H9 (cell line): ENCODE data around the gene ITGA2. TPM values are rescaled to one million over a fixed set of nuclear protein-coding genes. Genes with fewer than 3 reads are reported as not detected.

Source experiments
- DNase-seq: peaks from one replicate; pipeline ENCODE4 v3.0.0-alpha.2; 2017
- H2AFZ ChIP-seq: one replicate; pipeline ENCODE4 v1.6.1; 2013; ENCODE audit warnings: mild to moderate bottlenecking, low read length, control low read depth, moderate library complexity
- H2AK5ac ChIP-seq: 2 replicates; pipeline ENCODE4 v1.6.1; 2013; ENCODE audit warnings: low read length, control low read depth, mixed read lengths; ENCODE audit not compliant: insufficient read length
- H2BK120ac ChIP-seq: one replicate; pipeline ENCODE4 v1.6.1; 2013; ENCODE audit warnings: low read depth, mild to moderate bottlenecking, low read length, control low read depth, inconsistent platforms; ENCODE audit not compliant: poor library complexity, severe bottlenecking
- H2BK12ac ChIP-seq: 2 replicates; pipeline ENCODE4 v1.6.1; 2013; ENCODE audit warnings: low read length, control low read depth, mixed read lengths, low read depth; ENCODE audit not compliant: insufficient read length
- H2BK15ac ChIP-seq: 2 replicates; pipeline ENCODE4 v1.6.1; 2013; ENCODE audit warnings: low read depth, low read length, control low read depth
- H2BK20ac ChIP-seq: one replicate; pipeline ENCODE4 v1.6.1; 2013; ENCODE audit warnings: low read depth, mild to moderate bottlenecking, low read length, control low read depth, inconsistent platforms; ENCODE audit not compliant: poor library complexity, severe bottlenecking
- H2BK5ac ChIP-seq: 2 replicates; pipeline ENCODE4 v1.6.1; 2013; ENCODE audit warnings: low read length, control low read depth, mixed read lengths; ENCODE audit not compliant: insufficient read length
- H3K14ac ChIP-seq: 2 replicates; pipeline ENCODE4 v1.6.1; 2013; ENCODE audit warnings: low read length, control low read depth; ENCODE audit not compliant: insufficient read depth
- H3K18ac ChIP-seq: 2 replicates; pipeline ENCODE4 v1.6.1; 2013; ENCODE audit warnings: low read depth, mild to moderate bottlenecking, mixed read lengths, low read length, control low read depth; ENCODE audit not compliant: insufficient read length
- H3K23ac ChIP-seq: 2 replicates; pipeline ENCODE4 v1.6.1; 2013; ENCODE audit warnings: low read length, control low read depth, mixed read lengths, low read depth; ENCODE audit not compliant: insufficient read length
- H3K23me2 ChIP-seq: 2 replicates; pipeline ENCODE4 v1.6.1; 2013; ENCODE audit warnings: low read depth, mild to moderate bottlenecking, mixed read lengths, low read length, control low read depth; ENCODE audit not compliant: insufficient read length, poor library complexity, severe bottlenecking
- H3K27ac ChIP-seq: 2 replicates; pipeline ENCODE4 v1.5.1; 2013; ENCODE audit warnings: low read length, control low read depth, mixed read lengths, low read depth; ENCODE audit not compliant: insufficient read length
- H3K27me3 ChIP-seq: 2 replicates; pipeline ENCODE4 v1.6.1; 2013; ENCODE audit warnings: low read length, control low read depth, inconsistent platforms; ENCODE audit not compliant: insufficient read depth
- H3K4ac ChIP-seq: 2 replicates; pipeline ENCODE4 v1.6.1; 2013; ENCODE audit warnings: low read depth, mild to moderate bottlenecking, control low read depth, inconsistent platforms, low read length, moderate library complexity
- H3K4me1 ChIP-seq: 2 replicates; pipeline ENCODE4 v1.6.1; 2013; ENCODE audit warnings: low read length, control low read depth, inconsistent platforms; ENCODE audit not compliant: insufficient read depth
- H3K4me2 ChIP-seq: 2 replicates; pipeline ENCODE4 v1.6.1; 2013; ENCODE audit warnings: low read length, control low read depth, mixed read lengths; ENCODE audit not compliant: insufficient read length, insufficient read depth
- H3K56ac ChIP-seq: 2 replicates; pipeline ENCODE4 v1.6.1; 2013; ENCODE audit warnings: low read depth, mild to moderate bottlenecking, mixed read lengths, low read length, control low read depth; ENCODE audit not compliant: insufficient read length
- H3K79me1 ChIP-seq: 2 replicates; pipeline ENCODE4 v1.6.1; 2013; ENCODE audit warnings: low read depth, mild to moderate bottlenecking, moderate library complexity, low read length, control low read depth, inconsistent platforms; ENCODE audit not compliant: insufficient read depth, poor library complexity, severe bottlenecking
- H3K79me2 ChIP-seq: 2 replicates; pipeline ENCODE4 v1.6.1; 2013; ENCODE audit warnings: low read length, control low read depth, inconsistent platforms; ENCODE audit not compliant: insufficient read depth
- H3K9ac ChIP-seq: 2 replicates; pipeline ENCODE4 v1.6.1; 2013; ENCODE audit warnings: low read length, control low read depth, mixed read lengths; ENCODE audit not compliant: insufficient read length; ENCODE audit errors: extremely low read depth
- H3K9me3 ChIP-seq: one replicate; pipeline ENCODE4 v1.6.1; 2013; ENCODE audit warnings: low read depth, low read length, inconsistent platforms; ENCODE audit not compliant: control insufficient read depth
- H3T11ph ChIP-seq: one replicate; pipeline ENCODE4 v1.6.1; 2013; ENCODE audit warnings: mild to moderate bottlenecking, low read length, control low read depth, inconsistent platforms
- H4K20me1 ChIP-seq: one replicate; pipeline ENCODE4 v1.6.1; 2013; ENCODE audit not compliant: control insufficient read depth, insufficient read length, insufficient read depth
- H4K5ac ChIP-seq: 2 replicates; pipeline ENCODE4 v1.6.1; 2013; ENCODE audit warnings: low read depth, mild to moderate bottlenecking, mixed read lengths, low read length, control low read depth; ENCODE audit not compliant: insufficient read length
- H4K8ac ChIP-seq: replicated peaks from 2 replicates; pipeline ENCODE4 v1.6.1; 2013; ENCODE audit warnings: low read length, control low read depth, mixed read lengths, low read depth; ENCODE audit not compliant: insufficient read length
- H4K91ac ChIP-seq: 2 replicates; pipeline ENCODE4 v1.6.1; 2013; ENCODE audit warnings: low read depth, mild to moderate bottlenecking, moderate library complexity, mixed read lengths, low read length, control low read depth; ENCODE audit not compliant: insufficient read length
- H3K27ac Mint-ChIP-seq, 3 experiments: 2 replicates in 2 of 3; 3 replicates in 1 of 3; pipeline ENCODE4 v1.8.0; 2020 to 2021; ENCODE audit warnings: mixed read lengths in 3 of 3, mild to moderate bottlenecking in 1 of 3, moderate library complexity in 1 of 3
- H3K27me3 Mint-ChIP-seq: 2 replicates; pipeline ENCODE4 v1.8.0; 2021; ENCODE audit warnings: low read depth, mild to moderate bottlenecking, moderate library complexity, mixed read lengths
- H3K36me3 Mint-ChIP-seq, 3 experiments: 2 replicates in 2 of 3; 3 replicates in 1 of 3; pipeline ENCODE4 v1.8.0; 2020 to 2021; ENCODE audit warnings: low read depth in 3 of 3, mixed read lengths in 3 of 3; ENCODE audit not compliant: insufficient read depth in 1 of 3
- H3K4me1 Mint-ChIP-seq, 2 experiments: 2 replicates each; pipeline ENCODE4 v1.8.0; 2020; ENCODE audit warnings: mixed read lengths in 2 of 2
- H3K4me3 Mint-ChIP-seq, 2 experiments: 2 replicates in 1 of 2; 3 replicates in 1 of 2; pipeline ENCODE4 v1.8.0; 2020 to 2021; ENCODE audit warnings: mild to moderate bottlenecking in 2 of 2, mixed read lengths in 2 of 2, moderate library complexity in 1 of 2
- H3K9me3 Mint-ChIP-seq, 2 experiments: 2 replicates in 1 of 2; 3 replicates in 1 of 2; pipeline ENCODE4 v1.8.0; 2020; ENCODE audit warnings: mild to moderate bottlenecking in 2 of 2, mixed read lengths in 2 of 2, moderate library complexity in 1 of 2
- WGBS: extraction: QIAGEN DNeasy Blood & Tissue Kit; methylation state at CpG from one replicate; pipeline ENCODE4 v1.1.7; 2013; ENCODE audit warnings: missing lambda C conversion rate, low lambda C conversion rate, mixed read lengths; ENCODE audit not compliant: insufficient read length; ENCODE audit errors: extremely low coverage; 5-methylcytosine and 5-hydroxymethylcytosine counted together
- total RNA-seq: library from RNA; stranded (reverse); gene quantifications from 2 replicates; pipeline ENCODE4 v1.2.1, GENCODE V29; 2021
- TF ChIP-seq, protein P1 (sequence below): fragments of 200-600 bp; sonication (generic); conservative IDR thresholded peaks from 3 replicates; pipeline ENCODE4 v1.8.0; 2021; ENCODE audit warnings: antibody characterized with exemption, mild to moderate bottlenecking

The ITGA2 gene
- total RNA-seq, 1 experiment from 2014 or later, result 3.0 TPM

GRCh38 chr5:52981507-52981906, 7.6 kb upstream of the ITGA2 start:
- peaks cover 13 to 15% of the 10 kb centered on the region in 2 experiments for H3K9me3 Mint-ChIP-seq

More at GRCh38 chr5:52981507-52981906, 7.6 kb upstream of the ITGA2 start:
- Histone ChIP-seq H3K79me2 (no peaks in the 10 kb centered on the region), H4K20me1 (no peaks in the 10 kb centered on the region), H3K27ac (no peak overlapping the region), H4K8ac (no peak overlapping the region), H2AK5ac (no peak overlapping the region), H2BK15ac (no peak overlapping the region), H3T11ph (no peak overlapping the region), H3K4me2 (no peak overlapping the region), H3K27me3 (no peaks in the 10 kb centered on the region), H3K4me1 (no peaks in the 10 kb centered on the region), H3K4ac (no peak overlapping the region), H3K79me1 (no peaks in the 10 kb centered on the region), H3K23me2 (no peaks in the 10 kb centered on the region), H3K9me3 (no peaks in the 10 kb centered on the region), H2BK5ac (no peak overlapping the region), H2BK120ac (no peak overlapping the region), H3K56ac (no peak overlapping the region), H3K14ac (no peak overlapping the region), H2AFZ (no peak overlapping the region), H3K18ac (no peak overlapping the region), H4K91ac (no peak overlapping the region), H3K9ac (no peak overlapping the region), H2BK12ac (no peak overlapping the region), H3K23ac (no peak overlapping the region), H2BK20ac (no peak overlapping the region), H4K5ac (no peak overlapping the region)
- Mint-ChIP-seq H3K36me3 (peaks cover 4 to 8% (median 7%) of the 10 kb centered on the region in 3 experiments; a peak in 5 of 7 replicates), H3K27me3 (no peaks in the 10 kb centered on the region), H3K4me1 (peaks cover 0 to 10% of the 10 kb centered on the region in 2 experiments; a peak in 2 of 4 replicates), H3K27ac (no peak overlapping the region; a peak in 1 of 7 replicates), H3K4me3 (no peak overlapping the region)
- TF ChIP-seq, protein P1, sequence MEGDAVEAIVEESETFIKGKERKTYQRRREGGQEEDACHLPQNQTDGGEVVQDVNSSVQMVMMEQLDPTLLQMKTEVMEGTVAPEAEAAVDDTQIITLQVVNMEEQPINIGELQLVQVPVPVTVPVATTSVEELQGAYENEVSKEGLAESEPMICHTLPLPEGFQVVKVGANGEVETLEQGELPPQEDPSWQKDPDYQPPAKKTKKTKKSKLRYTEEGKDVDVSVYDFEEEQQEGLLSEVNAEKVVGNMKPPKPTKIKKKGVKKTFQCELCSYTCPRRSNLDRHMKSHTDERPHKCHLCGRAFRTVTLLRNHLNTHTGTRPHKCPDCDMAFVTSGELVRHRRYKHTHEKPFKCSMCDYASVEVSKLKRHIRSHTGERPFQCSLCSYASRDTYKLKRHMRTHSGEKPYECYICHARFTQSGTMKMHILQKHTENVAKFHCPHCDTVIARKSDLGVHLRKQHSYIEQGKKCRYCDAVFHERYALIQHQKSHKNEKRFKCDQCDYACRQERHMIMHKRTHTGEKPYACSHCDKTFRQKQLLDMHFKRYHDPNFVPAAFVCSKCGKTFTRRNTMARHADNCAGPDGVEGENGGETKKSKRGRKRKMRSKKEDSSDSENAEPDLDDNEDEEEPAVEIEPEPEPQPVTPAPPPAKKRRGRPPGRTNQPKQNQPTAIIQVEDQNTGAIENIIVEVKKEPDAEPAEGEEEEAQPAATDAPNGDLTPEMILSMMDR, result no peak
- DNase-seq, result no peak
- WGBS, result no CpG with 5 or more reads among the region's 4 CpGs
